GM18907 (cell line): ENCODE data around the gene THSD8.

Source experiments
- ATAC-seq: cut with Tn5 transposase; IDR thresholded peaks from one replicate; pipeline ENCODE4 v1.9.1; 2021; ENCODE audit warnings: mild to moderate bottlenecking, moderate library complexity; ENCODE audit not compliant: unreplicated experiment

Gene THSD8

GRCh38 chr19:12779162-12779993, 22.5 kb upstream of the THSD8 start:
- ATAC-seq = no peak

GRCh38 chr19:12782174-12782423, 19.8 kb upstream of the THSD8 start:
- peak; percentile 13 for ATAC-seq

DNA sequence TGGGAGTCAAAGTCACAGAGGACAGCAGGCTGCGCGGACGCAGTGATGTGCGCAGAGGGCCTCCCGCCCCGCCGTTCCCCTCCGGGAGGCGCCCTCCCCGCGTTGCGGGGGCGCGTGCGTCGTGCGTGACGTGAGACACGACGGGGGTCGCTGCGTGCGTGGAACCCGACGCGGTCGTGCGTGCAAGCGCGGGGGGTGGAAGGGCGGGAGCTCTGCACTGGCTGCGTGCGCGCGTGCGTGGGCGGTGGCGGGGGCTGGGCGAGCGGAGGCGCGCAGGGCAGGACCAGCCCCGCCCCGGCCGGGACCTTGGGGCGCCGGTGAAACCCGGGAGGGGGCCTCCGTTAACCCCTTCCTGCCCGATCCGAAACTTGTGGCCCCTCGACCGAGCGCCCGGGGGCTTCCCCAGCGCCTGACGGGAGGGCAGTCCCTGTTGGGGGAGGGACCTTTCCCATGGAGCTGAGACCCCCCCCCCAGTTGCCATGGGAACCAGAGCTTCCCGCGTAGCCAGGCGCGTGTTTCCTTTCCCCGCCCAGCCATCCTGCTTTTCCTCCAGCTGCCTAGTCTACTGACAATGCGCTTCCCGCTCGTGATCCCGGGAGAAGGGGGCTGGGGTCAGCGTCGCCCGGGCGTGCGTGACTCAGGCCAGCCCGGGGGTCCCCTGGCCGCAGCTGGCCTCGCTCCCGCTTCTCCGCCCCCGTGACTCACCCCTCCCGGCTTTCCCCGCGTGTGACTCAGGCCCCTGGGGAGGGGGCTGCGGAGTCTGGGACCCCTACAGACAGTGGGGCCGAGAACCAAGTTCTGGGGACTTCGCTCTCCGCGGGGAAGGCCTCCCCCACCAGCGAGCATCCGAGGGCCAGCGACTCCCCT, 19.2 kb upstream of the THSD8 start:
- ATAC-seq = peak; percentile 24

GRCh38 chr19:12783291-12783848, 18.5 kb upstream of the THSD8 start:
- ATAC-seq = no peak

GRCh38 chr19:12783849-12784393, 17.9 kb upstream of the THSD8 start:
- no peak for ATAC-seq

- ATAC-seq = no peak
Observed at GRCh38 chr19:12784394-12784870, 17.4 kb upstream of the THSD8 start.

DNA sequence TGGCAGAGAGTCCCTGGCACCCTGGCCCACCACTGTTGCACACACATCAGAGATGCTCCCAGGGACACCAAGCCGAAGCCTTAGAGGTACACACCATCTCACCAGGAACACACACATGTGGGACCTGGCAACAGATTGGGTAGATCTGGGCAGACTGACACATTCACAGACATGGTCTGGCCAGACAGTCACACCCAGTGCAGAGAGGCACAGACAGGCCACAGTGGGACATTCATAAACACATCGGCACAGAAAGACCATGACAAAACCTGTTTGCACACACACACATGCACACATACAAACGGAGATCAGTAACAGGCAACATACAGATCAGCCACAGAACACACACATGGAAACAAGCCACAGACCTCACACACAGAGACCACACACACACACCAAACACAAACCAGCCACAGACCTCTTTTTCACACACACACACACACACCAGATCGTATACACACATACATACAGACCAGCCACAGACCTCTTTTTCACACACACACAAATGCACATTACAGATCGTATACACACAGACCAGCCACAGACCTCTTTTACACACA, 16.9 kb upstream of the THSD8 start:
- ATAC-seq = no peak

DNA sequence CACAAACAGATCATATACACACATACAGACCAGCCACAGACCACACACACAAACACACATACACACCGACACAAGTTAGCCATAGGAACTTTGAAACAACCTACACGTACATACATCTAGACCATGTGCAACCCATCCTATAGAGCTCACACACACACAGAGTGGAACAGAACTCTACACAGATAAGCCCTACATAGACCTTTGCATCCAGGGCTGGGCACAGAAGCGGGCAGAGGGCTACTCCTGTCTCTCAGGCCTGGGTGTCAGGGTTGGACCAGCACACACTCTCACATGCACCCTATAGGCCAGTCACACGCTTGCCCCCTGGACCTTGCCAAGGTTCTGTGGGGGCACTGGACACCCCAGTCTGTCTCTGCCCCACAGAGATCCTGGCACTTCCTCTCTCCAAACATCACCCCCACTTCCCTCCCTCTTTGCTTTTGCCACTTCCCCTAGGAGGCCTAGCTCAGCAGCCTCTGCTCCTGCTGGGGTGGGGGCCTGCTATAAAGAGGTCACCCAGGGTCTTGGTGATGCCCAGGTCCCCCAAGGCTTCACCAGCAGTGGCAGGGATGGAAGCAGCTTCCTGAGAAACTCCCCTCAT, 16.3 kb upstream of the THSD8 start:
- no peak for ATAC-seq

DNA sequence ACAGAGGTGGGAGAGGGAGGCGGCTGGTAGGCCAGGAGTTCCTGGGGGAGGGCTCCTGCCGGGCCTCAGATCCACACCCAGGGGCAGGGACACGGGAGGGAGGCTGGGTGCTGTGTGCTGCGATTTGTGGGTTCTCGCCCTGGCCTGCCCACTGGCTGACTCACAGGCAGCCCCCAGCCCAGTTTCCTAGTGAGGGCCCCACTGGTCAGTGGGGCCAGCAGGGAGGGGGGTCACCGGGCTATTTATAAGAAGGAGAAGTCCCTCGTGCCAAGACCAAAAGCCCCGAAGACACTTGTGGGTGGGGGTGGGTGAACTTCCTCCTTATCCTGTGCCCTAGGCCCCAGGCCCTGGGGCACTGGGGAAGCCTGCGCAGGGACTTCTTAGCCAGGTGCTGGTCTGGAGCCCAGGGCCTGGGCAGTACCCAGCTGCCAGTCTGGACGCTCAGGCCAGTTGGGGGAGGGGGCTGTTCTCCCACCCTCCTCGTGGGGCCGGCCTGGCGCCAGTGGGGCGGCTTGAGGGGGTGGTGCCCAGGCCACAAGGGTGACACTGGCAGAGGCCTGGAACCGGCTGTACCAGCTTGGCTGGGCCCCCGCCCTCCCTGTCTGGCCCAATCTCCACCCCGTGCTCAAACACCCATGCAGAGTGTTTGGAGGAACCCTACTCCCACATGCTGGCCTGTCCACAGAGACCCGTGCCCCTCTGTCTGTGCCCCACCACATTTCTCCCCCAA, 15.6 kb upstream of the THSD8 start:
- ATAC-seq = no peak

GRCh38 chr19:12786952-12787351, 14.9 kb upstream of the THSD8 start:
- ATAC-seq = no peak

GRCh38 chr19:12787458-12787857, 14.4 kb upstream of the THSD8 start:
- no peak for ATAC-seq

DNA sequence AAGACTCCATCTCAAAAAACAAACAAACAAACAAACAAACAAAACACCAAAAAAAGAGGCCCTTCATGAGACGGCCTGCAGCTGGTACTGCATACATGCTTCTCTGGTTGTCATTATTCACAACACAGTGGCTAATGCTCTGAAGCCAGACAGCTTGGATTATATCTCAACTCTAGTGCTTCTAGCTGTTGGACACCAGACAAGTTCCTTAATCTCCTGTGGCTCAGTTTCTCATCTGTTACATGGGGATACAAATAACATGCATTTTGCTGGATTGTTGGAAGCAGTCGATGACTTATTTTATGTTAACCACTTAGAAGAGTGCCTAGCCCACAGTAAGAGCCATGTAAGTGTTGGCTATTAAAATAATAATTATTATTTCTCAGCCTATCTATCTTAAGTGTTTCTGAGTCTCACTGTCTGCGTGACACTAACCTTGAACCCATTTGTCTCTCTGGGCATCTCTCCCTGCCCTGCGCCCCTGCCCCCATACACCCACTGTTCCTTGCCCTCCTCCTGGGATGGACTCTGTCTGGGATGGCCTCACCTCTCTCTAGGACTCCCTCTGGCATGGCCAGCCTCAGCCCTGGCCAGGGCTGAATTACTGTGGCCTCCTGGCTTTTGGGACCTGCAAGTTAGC, 13.7 kb upstream of the THSD8 start:
- ATAC-seq = no peak

- no peak for ATAC-seq
Observed at GRCh38 chr19:12788682-12789097, 13.2 kb upstream of the THSD8 start.

- peak; percentile 0 for ATAC-seq
Observed at GRCh38 chr19:12789098-12789903, 12.6 kb upstream of the THSD8 start.

- ATAC-seq = peak; percentile 36
Observed at GRCh38 chr19:12789904-12790619, 11.8 kb upstream of the THSD8 start.

DNA sequence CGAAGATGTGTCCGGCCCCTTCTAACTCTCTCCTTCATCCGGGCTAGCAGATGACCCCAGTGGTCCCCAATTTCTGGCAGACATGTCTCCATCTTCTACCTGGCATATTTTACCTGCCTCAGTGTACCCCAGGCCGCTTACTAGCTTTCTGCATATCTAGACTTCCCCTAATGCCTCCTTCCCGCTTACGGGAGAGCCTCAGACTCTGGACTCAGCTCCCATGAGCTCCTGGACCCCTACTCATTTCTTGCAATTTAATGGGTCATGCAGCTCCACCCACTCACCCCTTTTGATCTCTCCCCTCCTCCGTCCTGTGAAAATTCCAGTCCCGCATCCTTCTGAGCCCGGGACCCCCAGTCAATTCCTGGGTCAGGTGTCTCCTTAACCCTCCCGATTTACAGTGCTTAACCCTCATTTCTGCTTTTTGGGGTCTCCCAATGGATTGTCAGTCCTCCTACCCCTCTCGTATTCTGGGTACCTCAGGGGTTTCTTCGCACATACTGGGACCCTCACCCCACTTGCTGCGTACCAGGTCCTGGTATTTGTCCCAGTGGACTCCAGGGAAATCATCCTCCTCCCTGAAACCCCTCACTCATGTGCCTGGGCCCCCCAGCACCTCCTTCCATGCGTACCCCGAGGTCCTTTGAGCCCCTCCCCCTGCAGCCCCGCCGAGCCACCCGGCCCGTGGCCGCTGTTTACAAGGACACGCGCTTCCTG, 11.1 kb upstream of the THSD8 start:
- ATAC-seq = no peak

DNA sequence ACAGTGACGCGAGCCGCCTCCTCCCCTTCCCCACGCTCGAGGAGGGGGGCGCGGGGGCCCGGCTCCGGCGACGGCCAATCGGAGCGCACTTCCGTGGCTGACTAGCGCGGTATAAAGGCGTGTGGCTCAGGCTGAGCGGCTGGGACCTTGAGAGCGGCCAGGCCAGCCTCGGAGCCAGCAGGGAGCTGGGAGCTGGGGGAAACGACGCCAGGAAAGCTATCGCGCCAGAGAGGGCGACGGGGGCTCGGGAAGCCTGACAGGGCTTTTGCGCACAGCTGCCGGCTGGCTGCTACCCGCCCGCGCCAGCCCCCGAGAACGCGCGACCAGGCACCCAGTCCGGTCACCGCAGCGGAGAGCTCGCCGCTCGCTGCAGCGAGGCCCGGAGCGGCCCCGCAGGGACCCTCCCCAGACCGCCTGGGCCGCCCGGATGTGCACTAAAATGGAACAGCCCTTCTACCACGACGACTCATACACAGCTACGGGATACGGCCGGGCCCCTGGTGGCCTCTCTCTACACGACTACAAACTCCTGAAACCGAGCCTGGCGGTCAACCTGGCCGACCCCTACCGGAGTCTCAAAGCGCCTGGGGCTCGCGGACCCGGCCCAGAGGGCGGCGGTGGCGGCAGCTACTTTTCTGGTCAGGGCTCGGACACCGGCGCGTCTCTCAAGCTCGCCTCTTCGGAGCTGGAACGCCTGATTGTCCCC, 10.4 kb upstream of the THSD8 start, which contains the start of gene JUNB:
TSS of gene JUNB (plus strand) at position 142 of the 706 bp plus-strand sequence. CDS start at position 428, 286 bp downstream.
- peak; percentile 34 for ATAC-seq
